ENCODE results near the gene CES2. TPM values are rescaled to one million over a fixed set of nuclear protein-coding genes. Genes with fewer than 3 reads are reported as not detected.

Gene CES2
- total RNA-seq, 1 donor = 42.3 TPM

DNA sequence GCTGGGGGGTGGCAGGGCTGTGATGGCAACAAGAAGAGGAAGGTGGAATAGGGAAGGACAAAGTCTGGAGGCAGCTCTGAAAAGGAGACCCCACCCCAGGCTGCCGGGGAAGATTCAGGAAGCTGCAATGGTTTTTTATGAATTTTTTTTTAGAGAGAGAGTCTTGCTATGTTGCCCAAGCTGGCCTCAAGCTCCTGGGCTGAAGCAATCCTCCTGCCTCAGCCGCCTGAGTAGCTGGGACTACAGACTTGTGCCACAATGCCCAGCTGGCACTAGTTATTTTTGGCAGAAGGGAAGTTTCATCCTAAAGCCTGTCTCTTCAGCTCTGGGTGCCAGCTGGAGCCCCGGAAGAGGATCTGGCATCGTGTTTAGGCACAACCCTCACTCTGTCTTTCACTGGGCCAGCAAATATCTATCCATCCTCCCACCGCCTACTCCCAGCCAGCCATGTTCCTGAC lies 24.4 kb downstream of the CES2 start:
- Histone ChIP-seq H3K4me2 (ENCODE audit: insufficient read depth, low read length) (no peak overlapping the region), H2AFZ (ENCODE audit: low read length) (no peak overlapping the region), H3K79me2 (ENCODE audit: insufficient read depth, low read length) (no peaks in the 10 kb centered on the region), H3K4me1 (ENCODE audit: insufficient read depth, low read length) (peaks cover 4% of the 10 kb centered on the region), H3K27me3 (ENCODE audit: insufficient read depth, low read length) (peaks cover 7% of the 10 kb centered on the region), H3K9me3 (ENCODE audit: low read depth, low read length) (no peaks in the 10 kb centered on the region), H4K20me1 (ENCODE audit: insufficient read depth, low read length) (no peaks in the 10 kb centered on the region), H3K4me3 (ENCODE audit: insufficient read depth, low read length) (no peak overlapping the region), H3K36me3 (ENCODE audit: insufficient read depth, low read length) (no peaks in the 10 kb centered on the region), H3K27ac (ENCODE audit: low read depth, low read length) (no peak overlapping the region)
- TF ChIP-seq, protein P1, sequence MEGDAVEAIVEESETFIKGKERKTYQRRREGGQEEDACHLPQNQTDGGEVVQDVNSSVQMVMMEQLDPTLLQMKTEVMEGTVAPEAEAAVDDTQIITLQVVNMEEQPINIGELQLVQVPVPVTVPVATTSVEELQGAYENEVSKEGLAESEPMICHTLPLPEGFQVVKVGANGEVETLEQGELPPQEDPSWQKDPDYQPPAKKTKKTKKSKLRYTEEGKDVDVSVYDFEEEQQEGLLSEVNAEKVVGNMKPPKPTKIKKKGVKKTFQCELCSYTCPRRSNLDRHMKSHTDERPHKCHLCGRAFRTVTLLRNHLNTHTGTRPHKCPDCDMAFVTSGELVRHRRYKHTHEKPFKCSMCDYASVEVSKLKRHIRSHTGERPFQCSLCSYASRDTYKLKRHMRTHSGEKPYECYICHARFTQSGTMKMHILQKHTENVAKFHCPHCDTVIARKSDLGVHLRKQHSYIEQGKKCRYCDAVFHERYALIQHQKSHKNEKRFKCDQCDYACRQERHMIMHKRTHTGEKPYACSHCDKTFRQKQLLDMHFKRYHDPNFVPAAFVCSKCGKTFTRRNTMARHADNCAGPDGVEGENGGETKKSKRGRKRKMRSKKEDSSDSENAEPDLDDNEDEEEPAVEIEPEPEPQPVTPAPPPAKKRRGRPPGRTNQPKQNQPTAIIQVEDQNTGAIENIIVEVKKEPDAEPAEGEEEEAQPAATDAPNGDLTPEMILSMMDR (IDR thresholded peaks at IDR 0.05; ENCODE audit: extremely low read depth, low read depth, low read length) = no peak
- DNase-seq (ENCODE audit: insufficient read length, low spot score, missing footprints) = no peak

GRCh38 chr16:66960270-66960669 lies 25.0 kb downstream of the CES2 start:
- no peak overlapping the region for H3K4me2 ChIP-seq (ENCODE audit: insufficient read depth, low read length)
- no peak overlapping the region for H2AFZ ChIP-seq (ENCODE audit: low read length)
- H3K4me3 ChIP-seq (ENCODE audit: insufficient read depth, low read length) = no peak overlapping the region
- H3K4me1 ChIP-seq (ENCODE audit: insufficient read depth, low read length) = peaks cover 4% of the 10 kb centered on the region
- H3K36me3 ChIP-seq (ENCODE audit: insufficient read depth, low read length) = no peaks in the 10 kb centered on the region
- no peaks in the 10 kb centered on the region for H3K79me2 ChIP-seq (ENCODE audit: insufficient read depth, low read length)
- DNase-seq (ENCODE audit: insufficient read length, low spot score, missing footprints) = no peak
- peaks cover 11% of the 10 kb centered on the region for H3K27me3 ChIP-seq (ENCODE audit: insufficient read depth, low read length)
- no peak overlapping the region for H3K27ac ChIP-seq (ENCODE audit: low read depth, low read length)
- TF ChIP-seq, protein P1 (IDR thresholded peaks at IDR 0.05; ENCODE audit: extremely low read depth, low read depth, low read length) = no peak
- no peaks in the 10 kb centered on the region for H3K9me3 ChIP-seq (ENCODE audit: low read depth, low read length)
- no peaks in the 10 kb centered on the region for H4K20me1 ChIP-seq (ENCODE audit: insufficient read depth, low read length)

- Histone ChIP-seq H3K4me2 (ENCODE audit: insufficient read depth, low read length) (no peak within 1 kb of the TSS), H3K4me3 (ENCODE audit: insufficient read depth, low read length) (no peak within 1 kb of the TSS), H3K27me3 (ENCODE audit: insufficient read depth, low read length) (peaks cover 14% of the 10 kb centered on the region), H3K4me1 (ENCODE audit: insufficient read depth, low read length) (peaks cover 4% of the 10 kb centered on the region), H3K9me3 (ENCODE audit: low read depth, low read length) (no peaks in the 10 kb centered on the region), H3K79me2 (ENCODE audit: insufficient read depth, low read length) (no peaks in the 10 kb centered on the region), H2AFZ (ENCODE audit: low read length) (peak within 1 kb of the TSS; percentile 72), H3K36me3 (ENCODE audit: insufficient read depth, low read length) (no peaks in the 10 kb centered on the region), H3K27ac (ENCODE audit: low read depth, low read length) (no peak within 1 kb of the TSS), H4K20me1 (ENCODE audit: insufficient read depth, low read length) (no peaks in the 10 kb centered on the region)
- TF ChIP-seq, protein P1 (IDR thresholded peaks at IDR 0.05; ENCODE audit: extremely low read depth, low read depth, low read length) = peak; percentile 93
- peak; percentile 95 for DNase-seq (ENCODE audit: insufficient read length, low spot score, missing footprints)
Observed at GRCh38 chr16:66961065-66961744, 25.9 kb downstream of the CES2 start, which contains the start of gene CES3. Gene CES3 (plus strand): TSS chr16:66961266. CDS start chr16:66961308, 42 bp downstream.

- Histone ChIP-seq H3K36me3 (ENCODE audit: insufficient read depth, low read length) (no peaks in the 10 kb centered on the region), H3K4me2 (ENCODE audit: insufficient read depth, low read length) (no peak overlapping the region), H4K20me1 (ENCODE audit: insufficient read depth, low read length) (no peaks in the 10 kb centered on the region), H3K4me1 (ENCODE audit: insufficient read depth, low read length) (peaks cover 4% of the 10 kb centered on the region), H3K9me3 (ENCODE audit: low read depth, low read length) (no peaks in the 10 kb centered on the region), H3K27me3 (ENCODE audit: insufficient read depth, low read length) (peaks cover 14% of the 10 kb centered on the region), H3K27ac (ENCODE audit: low read depth, low read length) (no peak overlapping the region), H3K4me3 (ENCODE audit: insufficient read depth, low read length) (no peak overlapping the region), H3K79me2 (ENCODE audit: insufficient read depth, low read length) (no peaks in the 10 kb centered on the region), H2AFZ (ENCODE audit: low read length) (no peak overlapping the region)
- DNase-seq (ENCODE audit: insufficient read length, low spot score, missing footprints) = no peak
- TF ChIP-seq, protein P1 (IDR thresholded peaks at IDR 0.05; ENCODE audit: extremely low read depth, low read depth, low read length) = no peak
Observed at GRCh38 chr16:66961914-66962313, 26.6 kb downstream of the CES2 start.

All from osteoblast (primary cell).